ENCODE measurements around the gene AGBL1.

GRCh38 chr15:86526938-86527690, 447.4 kb downstream of the AGBL1 start:
- TF ChIP-seq EZH2 (IDR thresholded peaks at IDR 0.05; ENCODE audit: borderline replicate concordance, low read depth, low read length, severe bottlenecking) (no peak), CTCF (IDR thresholded peaks at IDR 0.05; ENCODE audit: extremely low read depth in 1 of 2, insufficient read depth in 1 of 2, low read depth in 1 of 2, low read length in 2 of 2) (no peak), POLR2AphosphoS5 (IDR thresholded peaks at IDR 0.05; ENCODE audit: insufficient read depth, low read depth, low read length) (no peak)

All from endothelial cell of umbilical vein (primary cell).